ENCODE data around the gene WSB1. TPM values are rescaled to one million over a fixed set of nuclear protein-coding genes. Genes with fewer than 3 reads are reported as not detected.

Gene WSB1
- total RNA-seq, 4 donors from 2014 or later: 74.2 to 200 (median 133) TPM

DNA sequence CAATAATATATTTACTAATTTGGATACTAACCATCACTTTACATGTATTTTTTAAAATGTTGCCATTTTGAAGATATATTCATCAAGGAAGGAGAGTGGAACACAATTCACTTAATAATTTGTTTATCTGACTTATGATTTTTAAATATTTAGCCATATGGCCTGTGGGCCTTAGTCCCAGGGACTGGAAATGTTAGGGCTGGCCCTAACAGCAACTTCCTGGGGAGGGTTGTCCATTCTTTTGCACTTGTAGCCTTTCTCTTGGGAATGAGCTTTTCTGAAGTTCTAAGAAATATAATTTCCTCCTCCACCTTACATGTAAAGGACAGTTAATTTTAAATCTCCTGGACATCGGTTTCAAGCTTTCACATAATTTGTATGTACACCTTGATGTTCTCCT is 27.7 kb upstream of the WSB1 start:
- no peak for ATAC-seq
- Histone ChIP-seq H3K9me3 (no peaks in the 10 kb centered on the region), H3K27me3 (no peaks in the 10 kb centered on the region), H3K4me3 (no peak overlapping the region), H3K36me3 (no peaks in the 10 kb centered on the region), H3K4me1 (no peaks in the 10 kb centered on the region), H3K27ac (no peak overlapping the region)
- TF ChIP-seq EP300 (IDR thresholded peaks at IDR 0.05): no peak
- TF ChIP-seq, protein P1, sequence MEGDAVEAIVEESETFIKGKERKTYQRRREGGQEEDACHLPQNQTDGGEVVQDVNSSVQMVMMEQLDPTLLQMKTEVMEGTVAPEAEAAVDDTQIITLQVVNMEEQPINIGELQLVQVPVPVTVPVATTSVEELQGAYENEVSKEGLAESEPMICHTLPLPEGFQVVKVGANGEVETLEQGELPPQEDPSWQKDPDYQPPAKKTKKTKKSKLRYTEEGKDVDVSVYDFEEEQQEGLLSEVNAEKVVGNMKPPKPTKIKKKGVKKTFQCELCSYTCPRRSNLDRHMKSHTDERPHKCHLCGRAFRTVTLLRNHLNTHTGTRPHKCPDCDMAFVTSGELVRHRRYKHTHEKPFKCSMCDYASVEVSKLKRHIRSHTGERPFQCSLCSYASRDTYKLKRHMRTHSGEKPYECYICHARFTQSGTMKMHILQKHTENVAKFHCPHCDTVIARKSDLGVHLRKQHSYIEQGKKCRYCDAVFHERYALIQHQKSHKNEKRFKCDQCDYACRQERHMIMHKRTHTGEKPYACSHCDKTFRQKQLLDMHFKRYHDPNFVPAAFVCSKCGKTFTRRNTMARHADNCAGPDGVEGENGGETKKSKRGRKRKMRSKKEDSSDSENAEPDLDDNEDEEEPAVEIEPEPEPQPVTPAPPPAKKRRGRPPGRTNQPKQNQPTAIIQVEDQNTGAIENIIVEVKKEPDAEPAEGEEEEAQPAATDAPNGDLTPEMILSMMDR (IDR thresholded peaks at IDR 0.05): no peak
- no peak for TF ChIP-seq POLR2AphosphoS5 (IDR thresholded peaks at IDR 0.05)
- no peak for TF ChIP-seq POLR2A (IDR thresholded peaks at IDR 0.05)
- WGBS, 2 donors (ENCODE audit: low coverage in 1 of 2): 88 to 100% methylated on average over 1 of the region's 1 CpG

DNA sequence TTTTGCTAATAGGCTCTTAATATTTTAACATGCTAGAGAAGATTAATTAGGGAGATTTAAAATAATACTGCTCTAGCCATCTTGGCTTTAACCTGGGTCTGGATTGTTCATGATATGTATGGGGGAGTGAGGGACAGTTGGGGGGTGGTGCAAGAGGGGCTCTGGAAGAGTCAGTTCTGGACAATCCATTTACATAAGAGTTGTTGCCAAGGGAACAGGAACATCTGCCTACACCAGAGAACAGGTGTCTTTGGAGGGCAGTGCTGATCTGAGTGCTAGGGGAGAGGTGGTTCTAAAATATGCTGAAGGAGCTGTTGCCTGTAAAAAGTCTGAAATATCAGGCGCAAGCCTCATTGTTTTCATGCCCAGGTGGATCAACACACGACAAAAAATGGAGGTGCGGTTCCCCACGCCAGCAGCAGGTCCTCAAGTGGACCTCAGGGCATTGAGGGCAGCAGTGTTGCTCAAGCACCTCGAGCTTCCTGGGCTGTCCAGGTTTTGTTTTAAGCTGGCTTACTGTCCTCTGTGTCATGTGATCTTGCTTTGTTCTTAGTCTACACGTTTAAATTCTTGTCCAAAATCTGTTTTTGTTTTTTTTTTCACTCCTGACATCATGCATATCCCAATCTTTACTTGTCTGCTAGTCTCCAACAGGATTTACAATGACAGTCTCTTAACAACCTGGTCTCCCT is 25.4 kb upstream of the WSB1 start:
- no peak for ATAC-seq
- TF ChIP-seq POLR2A (IDR thresholded peaks at IDR 0.05): no peak
- no peak for TF ChIP-seq EP300 (IDR thresholded peaks at IDR 0.05)
- TF ChIP-seq, protein P1 (IDR thresholded peaks at IDR 0.05): no peak
- no peak for TF ChIP-seq POLR2AphosphoS5 (IDR thresholded peaks at IDR 0.05)
- H3K36me3 ChIP-seq: no peaks in the 10 kb centered on the region
- H3K4me3 ChIP-seq: no peak overlapping the region
- no peak overlapping the region for H3K27ac ChIP-seq
- H3K4me1 ChIP-seq: no peaks in the 10 kb centered on the region
- 28 to 67% methylated on average over 2 to 6 of the region's 6 CpGs for WGBS, 2 donors (ENCODE audit: low coverage in 1 of 2)
- H3K9me3 ChIP-seq: no peaks in the 10 kb centered on the region
- H3K27me3 ChIP-seq: no peaks in the 10 kb centered on the region

DNA sequence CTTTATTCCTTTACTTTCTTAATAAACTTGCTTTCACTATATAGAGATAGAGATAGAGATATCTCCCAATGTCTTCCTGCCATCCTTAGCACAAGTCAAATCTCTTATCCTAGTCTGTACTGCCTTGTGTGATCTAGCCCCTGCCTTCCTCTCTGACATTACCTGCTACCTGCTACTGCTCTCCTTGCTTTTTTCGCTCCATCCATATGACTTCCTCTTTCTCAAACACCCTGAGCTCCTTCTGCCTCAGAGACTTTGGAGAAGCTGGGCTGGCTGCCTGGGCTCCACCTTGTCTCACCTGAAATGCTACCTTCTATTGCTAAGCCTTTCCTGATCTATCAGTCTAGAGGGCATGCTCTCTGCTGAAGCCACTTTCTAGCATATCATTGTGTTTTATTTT is 24.7 kb upstream of the WSB1 start:
- no peaks in the 10 kb centered on the region for H3K9me3 ChIP-seq
- WGBS, 2 donors (ENCODE audit: low coverage in 1 of 2): 100% methylated on average over 1 of the region's 1 CpG; no CpG with 5 or more reads in 1 of the 2 donors
- no peaks in the 10 kb centered on the region for H3K4me1 ChIP-seq
- no peak for ATAC-seq
- no peaks in the 10 kb centered on the region for H3K27me3 ChIP-seq
- no peak for TF ChIP-seq POLR2AphosphoS5 (IDR thresholded peaks at IDR 0.05)
- TF ChIP-seq EP300 (IDR thresholded peaks at IDR 0.05): no peak
- TF ChIP-seq, protein P1 (IDR thresholded peaks at IDR 0.05): no peak
- TF ChIP-seq POLR2A (IDR thresholded peaks at IDR 0.05): no peak
- H3K27ac ChIP-seq: no peak overlapping the region
- H3K36me3 ChIP-seq: no peaks in the 10 kb centered on the region
- H3K4me3 ChIP-seq: no peak overlapping the region

DNA sequence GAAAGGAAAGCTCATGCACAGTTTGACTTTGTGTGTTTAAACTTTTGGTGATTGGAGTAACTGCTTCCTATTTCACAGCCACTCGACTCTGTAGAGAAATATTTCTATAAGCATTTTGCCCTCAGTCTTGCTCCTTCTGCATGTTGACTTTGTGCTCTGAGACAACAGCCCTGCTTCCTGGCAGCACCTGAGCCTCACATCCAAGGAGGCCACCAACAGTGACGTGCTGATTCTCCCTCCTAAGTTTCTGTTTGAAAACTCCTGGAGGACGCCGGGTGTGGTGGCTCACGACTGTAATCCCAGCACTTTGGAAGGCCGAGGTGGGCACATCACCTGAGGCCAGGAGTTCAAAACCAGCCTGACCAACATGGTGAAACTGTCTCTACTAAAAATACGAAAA is 23.9 kb upstream of the WSB1 start:
- H3K36me3 ChIP-seq: no peaks in the 10 kb centered on the region

More for the DNA sequence above, 23.9 kb upstream of the WSB1 start:
- TF ChIP-seq POLR2A (IDR thresholded peaks at IDR 0.05) (no peak), POLR2AphosphoS5 (IDR thresholded peaks at IDR 0.05) (no peak), EP300 (IDR thresholded peaks at IDR 0.05) (no peak)
- TF ChIP-seq, protein P1 (IDR thresholded peaks at IDR 0.05): no peak
- WGBS, 2 donors (ENCODE audit: low coverage in 1 of 2): 88% methylated on average over 3 of the region's 7 CpGs; no CpG with 5 or more reads in 1 of the 2 donors
- no peak overlapping the region for H3K4me3 ChIP-seq
- no peaks in the 10 kb centered on the region for H3K4me1 ChIP-seq
- H3K27ac ChIP-seq: no peak overlapping the region
- ATAC-seq: no peak
- H3K27me3 ChIP-seq: no peaks in the 10 kb centered on the region
- H3K9me3 ChIP-seq: no peaks in the 10 kb centered on the region

Measured in gastroesophageal sphincter (tissue), 4 donors.